HEK293 (cell line): Measurements from ENCODE around the gene ITPR3.

Experiments used
- IKZF3 ChIP-seq: fragments of 450-650 bp; IDR thresholded peaks from 2 replicates; pipeline ENCODE4 v1.5.0; 2018; ENCODE audit warnings: missing biosample characterization, mild to moderate bottlenecking, missing genetic modification characterization, moderate library complexity
- KLF16 ChIP-seq: fragments of 450-650 bp; formaldehyde crosslinking; IDR thresholded peaks from 2 replicates; pipeline ENCODE4 v1.5.1; 2017; ENCODE audit warnings: missing biosample characterization, missing genetic modification characterization
- MZF1 ChIP-seq: fragments of 450-650 bp; formaldehyde crosslinking; IDR thresholded peaks from 2 replicates; pipeline ENCODE4 v1.5.1; 2017; ENCODE audit warnings: missing biosample characterization, missing genetic modification characterization, borderline replicate concordance
- SP2 ChIP-seq: fragments of 450-650 bp; formaldehyde crosslinking; IDR thresholded peaks from 2 replicates; pipeline ENCODE4 v1.5.1; 2016; ENCODE audit warnings: missing biosample characterization, missing genetic modification characterization
- SP3 ChIP-seq: fragments of 450-650 bp; formaldehyde crosslinking; IDR thresholded peaks from 2 replicates; pipeline ENCODE4 v1.5.1; 2016; ENCODE audit warnings: missing biosample characterization, missing genetic modification characterization
- ZBTB8A ChIP-seq: fragments of 450-650 bp; formaldehyde crosslinking; IDR thresholded peaks from 2 replicates; pipeline ENCODE4 v1.5.1; 2016; ENCODE audit warnings: missing biosample characterization, missing genetic modification characterization
- ZFP69B ChIP-seq: fragments of 450-650 bp; formaldehyde crosslinking; IDR thresholded peaks from 2 replicates; pipeline ENCODE4 v1.5.1; 2016; ENCODE audit warnings: missing biosample characterization, missing genetic modification characterization
- ZIC2 ChIP-seq: fragments of 450-650 bp; formaldehyde crosslinking; IDR thresholded peaks from 2 replicates; pipeline ENCODE4 v1.5.1; 2016; ENCODE audit warnings: missing biosample characterization, missing genetic modification characterization
- ZNF169 ChIP-seq: fragments of 450-650 bp; formaldehyde crosslinking; IDR thresholded peaks from 2 replicates; pipeline ENCODE4 v1.5.1; 2016; ENCODE audit warnings: missing biosample characterization, missing genetic modification characterization
- ZNF18 ChIP-seq: fragments of 450-650 bp; formaldehyde crosslinking; IDR thresholded peaks from 2 replicates; pipeline ENCODE4 v1.5.1; 2016; ENCODE audit warnings: missing biosample characterization, missing genetic modification characterization
- ZNF202 ChIP-seq: fragments of 450-650 bp; formaldehyde crosslinking; IDR thresholded peaks from 2 replicates; pipeline ENCODE4 v1.5.1; 2016; ENCODE audit warnings: missing biosample characterization, missing genetic modification characterization, borderline replicate concordance
- ZNF211 ChIP-seq: fragments of 450-650 bp; formaldehyde crosslinking; IDR thresholded peaks from 2 replicates; pipeline ENCODE4 v1.5.1; 2016; ENCODE audit warnings: low read depth, missing biosample characterization, missing genetic modification characterization
- ZNF223 ChIP-seq: fragments of 450-650 bp; formaldehyde crosslinking; IDR thresholded peaks from 2 replicates; pipeline ENCODE4 v1.5.1; 2016; ENCODE audit warnings: missing biosample characterization, missing genetic modification characterization
- ZNF26 ChIP-seq: fragments of 450-650 bp; formaldehyde crosslinking; IDR thresholded peaks from 2 replicates; pipeline ENCODE4 v1.5.1; 2016; ENCODE audit warnings: missing biosample characterization, missing genetic modification characterization
- ZNF394 ChIP-seq: fragments of 450-650 bp; formaldehyde crosslinking; IDR thresholded peaks from 2 replicates; pipeline ENCODE4 v1.5.1; 2016; ENCODE audit warnings: missing biosample characterization, missing genetic modification characterization, mild to moderate bottlenecking, moderate library complexity, borderline replicate concordance
- ZNF449 ChIP-seq: fragments of 450-650 bp; formaldehyde crosslinking; IDR thresholded peaks from 2 replicates; pipeline ENCODE4 v1.5.1; 2017; ENCODE audit warnings: missing biosample characterization, mild to moderate bottlenecking, missing genetic modification characterization, moderate library complexity
- ZNF473 ChIP-seq: fragments of 450-650 bp; formaldehyde crosslinking; IDR thresholded peaks from 2 replicates; pipeline ENCODE4 v1.5.1; 2017; ENCODE audit warnings: missing biosample characterization, missing genetic modification characterization
- ZNF501 ChIP-seq: fragments of 450-650 bp; formaldehyde crosslinking; IDR thresholded peaks from 2 replicates; pipeline ENCODE4 v1.5.1; 2016; ENCODE audit warnings: missing biosample characterization, missing genetic modification characterization
- ZNF529 ChIP-seq: fragments of 450-650 bp; formaldehyde crosslinking; IDR thresholded peaks from 2 replicates; pipeline ENCODE4 v1.5.1; 2017; ENCODE audit warnings: missing genetic modification characterization, missing biosample characterization; ENCODE audit not compliant: insufficient replicate concordance
- ZNF660 ChIP-seq: fragments of 450-650 bp; IDR thresholded peaks from 2 replicates; pipeline ENCODE4 v1.5.1; 2018; ENCODE audit warnings: missing biosample characterization, mild to moderate bottlenecking, missing genetic modification characterization
- ZNF707 ChIP-seq: fragments of 450-650 bp; formaldehyde crosslinking; IDR thresholded peaks from 2 replicates; pipeline ENCODE4 v1.5.1; 2016; ENCODE audit warnings: missing biosample characterization, missing genetic modification characterization
- ZNF768 ChIP-seq: fragments of 450-650 bp; formaldehyde crosslinking; IDR thresholded peaks from 2 replicates; pipeline ENCODE4 v1.5.1; 2018; ENCODE audit warnings: missing biosample characterization, mild to moderate bottlenecking, missing genetic modification characterization
- TF ChIP-seq, protein P1 (sequence below): fragments of 450-650 bp; formaldehyde crosslinking; IDR thresholded peaks from 2 replicates; pipeline ENCODE4 v1.5.1; 2016; ENCODE audit warnings: missing biosample characterization, missing genetic modification characterization
- TF ChIP-seq, protein P2 (sequence below): fragments of 450-650 bp; formaldehyde crosslinking; IDR thresholded peaks from 2 replicates; pipeline ENCODE4 v1.5.1; 2016; ENCODE audit warnings: missing biosample characterization, missing genetic modification characterization, borderline replicate concordance
- TF ChIP-seq, protein P3 (sequence below): fragments of 450-650 bp; formaldehyde crosslinking; IDR thresholded peaks from 2 replicates; pipeline ENCODE4 v1.5.1; 2017; ENCODE audit warnings: missing biosample characterization, missing genetic modification characterization

ITPR3 gene

DNA sequence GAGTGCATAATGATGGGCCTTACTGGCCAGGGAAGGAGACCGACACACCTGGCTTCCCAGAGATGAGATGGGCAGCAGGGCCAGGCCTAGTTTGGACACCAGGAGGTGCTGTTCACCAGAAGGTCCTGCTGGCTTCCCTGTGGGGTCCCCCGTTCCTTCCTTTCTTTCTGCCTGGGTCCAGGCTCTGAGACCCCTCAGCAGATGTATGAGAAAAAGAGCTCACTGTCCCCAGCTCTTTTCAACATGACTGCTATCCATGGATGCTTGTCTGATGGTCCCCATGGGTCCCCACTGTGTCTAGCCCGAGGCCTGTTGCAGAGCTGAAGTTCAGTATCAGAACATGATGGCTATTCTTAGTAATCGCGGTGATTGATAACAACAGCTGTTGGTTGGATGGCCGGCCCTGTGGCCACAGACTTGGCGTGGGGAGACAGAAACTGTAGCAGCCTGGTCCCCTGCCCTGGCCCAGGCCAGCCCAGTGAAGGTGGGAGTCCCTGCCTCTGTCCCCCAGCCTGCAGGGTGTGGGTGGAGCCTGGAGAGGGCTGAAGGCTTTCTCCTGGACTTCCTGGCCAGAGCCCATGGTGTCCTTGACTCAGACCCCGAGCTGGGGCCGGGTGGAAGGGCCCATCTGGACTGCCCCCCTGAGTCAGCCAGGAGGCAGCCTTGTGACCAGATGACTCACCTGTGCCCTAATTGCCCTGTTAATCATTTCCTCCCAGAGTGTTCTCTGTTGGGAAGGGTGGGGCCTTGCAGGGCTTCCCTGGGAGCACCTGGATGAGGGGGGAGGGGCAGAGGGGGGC, 31.2 kb upstream of the ITPR3 start (continued):
- no peak for TF ChIP-seq IKZF3 (tag by site-specific recombination)
- TF ChIP-seq ZNF223 (tag by site-specific recombination), result no peak
- TF ChIP-seq SP3 (tag by site-specific recombination), result peak; percentile 58; the same call in 1 of the 2 replicates
- 0 out of 2 replicates have a peak, but pooled peaks have one; percentile 12 for TF ChIP-seq ZFP69B (tag by site-specific recombination)
- TF ChIP-seq, protein P1, sequence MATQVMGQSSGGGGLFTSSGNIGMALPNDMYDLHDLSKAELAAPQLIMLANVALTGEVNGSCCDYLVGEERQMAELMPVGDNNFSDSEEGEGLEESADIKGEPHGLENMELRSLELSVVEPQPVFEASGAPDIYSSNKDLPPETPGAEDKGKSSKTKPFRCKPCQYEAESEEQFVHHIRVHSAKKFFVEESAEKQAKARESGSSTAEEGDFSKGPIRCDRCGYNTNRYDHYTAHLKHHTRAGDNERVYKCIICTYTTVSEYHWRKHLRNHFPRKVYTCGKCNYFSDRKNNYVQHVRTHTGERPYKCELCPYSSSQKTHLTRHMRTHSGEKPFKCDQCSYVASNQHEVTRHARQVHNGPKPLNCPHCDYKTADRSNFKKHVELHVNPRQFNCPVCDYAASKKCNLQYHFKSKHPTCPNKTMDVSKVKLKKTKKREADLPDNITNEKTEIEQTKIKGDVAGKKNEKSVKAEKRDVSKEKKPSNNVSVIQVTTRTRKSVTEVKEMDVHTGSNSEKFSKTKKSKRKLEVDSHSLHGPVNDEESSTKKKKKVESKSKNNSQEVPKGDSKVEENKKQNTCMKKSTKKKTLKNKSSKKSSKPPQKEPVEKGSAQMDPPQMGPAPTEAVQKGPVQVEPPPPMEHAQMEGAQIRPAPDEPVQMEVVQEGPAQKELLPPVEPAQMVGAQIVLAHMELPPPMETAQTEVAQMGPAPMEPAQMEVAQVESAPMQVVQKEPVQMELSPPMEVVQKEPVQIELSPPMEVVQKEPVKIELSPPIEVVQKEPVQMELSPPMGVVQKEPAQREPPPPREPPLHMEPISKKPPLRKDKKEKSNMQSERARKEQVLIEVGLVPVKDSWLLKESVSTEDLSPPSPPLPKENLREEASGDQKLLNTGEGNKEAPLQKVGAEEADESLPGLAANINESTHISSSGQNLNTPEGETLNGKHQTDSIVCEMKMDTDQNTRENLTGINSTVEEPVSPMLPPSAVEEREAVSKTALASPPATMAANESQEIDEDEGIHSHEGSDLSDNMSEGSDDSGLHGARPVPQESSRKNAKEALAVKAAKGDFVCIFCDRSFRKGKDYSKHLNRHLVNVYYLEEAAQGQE, result no peak
- no peak for TF ChIP-seq ZNF473 (tag by site-specific recombination)
- peak; percentile 56 for TF ChIP-seq ZIC2 (tag by site-specific recombination)
- TF ChIP-seq KLF16 (tag by site-specific recombination), result no peak
- TF ChIP-seq ZNF18 (tag by site-specific recombination), result no peak
- no peak for TF ChIP-seq ZNF211
- no peak for TF ChIP-seq ZNF501 (tag by site-specific recombination)
- peak; percentile 44; the same call in 1 of the 2 replicates for TF ChIP-seq ZNF394 (tag by site-specific recombination)
- TF ChIP-seq ZBTB8A (tag by site-specific recombination), result no peak
- TF ChIP-seq, protein P2, sequence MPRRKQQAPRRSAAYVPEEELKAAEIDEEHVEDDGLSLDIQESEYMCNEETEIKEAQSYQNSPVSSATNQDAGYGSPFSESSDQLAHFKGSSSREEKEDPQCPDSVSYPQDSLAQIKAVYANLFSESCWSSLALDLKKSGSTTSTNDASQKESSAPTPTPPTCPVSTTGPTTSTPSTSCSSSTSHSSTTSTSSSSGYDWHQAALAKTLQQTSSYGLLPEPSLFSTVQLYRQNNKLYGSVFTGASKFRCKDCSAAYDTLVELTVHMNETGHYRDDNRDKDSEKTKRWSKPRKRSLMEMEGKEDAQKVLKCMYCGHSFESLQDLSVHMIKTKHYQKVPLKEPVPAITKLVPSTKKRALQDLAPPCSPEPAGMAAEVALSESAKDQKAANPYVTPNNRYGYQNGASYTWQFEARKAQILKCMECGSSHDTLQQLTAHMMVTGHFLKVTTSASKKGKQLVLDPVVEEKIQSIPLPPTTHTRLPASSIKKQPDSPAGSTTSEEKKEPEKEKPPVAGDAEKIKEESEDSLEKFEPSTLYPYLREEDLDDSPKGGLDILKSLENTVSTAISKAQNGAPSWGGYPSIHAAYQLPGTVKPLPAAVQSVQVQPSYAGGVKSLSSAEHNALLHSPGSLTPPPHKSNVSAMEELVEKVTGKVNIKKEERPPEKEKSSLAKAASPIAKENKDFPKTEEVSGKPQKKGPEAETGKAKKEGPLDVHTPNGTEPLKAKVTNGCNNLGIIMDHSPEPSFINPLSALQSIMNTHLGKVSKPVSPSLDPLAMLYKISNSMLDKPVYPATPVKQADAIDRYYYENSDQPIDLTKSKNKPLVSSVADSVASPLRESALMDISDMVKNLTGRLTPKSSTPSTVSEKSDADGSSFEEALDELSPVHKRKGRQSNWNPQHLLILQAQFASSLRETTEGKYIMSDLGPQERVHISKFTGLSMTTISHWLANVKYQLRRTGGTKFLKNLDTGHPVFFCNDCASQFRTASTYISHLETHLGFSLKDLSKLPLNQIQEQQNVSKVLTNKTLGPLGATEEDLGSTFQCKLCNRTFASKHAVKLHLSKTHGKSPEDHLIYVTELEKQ, result no peak
- TF ChIP-seq ZNF26 (tag by site-specific recombination), result no peak
- no peak for TF ChIP-seq ZNF707 (tag by site-specific recombination)
- TF ChIP-seq ZNF202 (tag by site-specific recombination), result no peak
- TF ChIP-seq ZNF169 (tag by site-specific recombination), result no peak
- TF ChIP-seq ZNF529, result no peak
- TF ChIP-seq ZNF768 (tag by site-specific recombination), result no peak
- TF ChIP-seq SP2 (tag by site-specific recombination), result 0 out of 2 replicates have a peak, but pooled peaks have one; percentile 15
- TF ChIP-seq MZF1 (tag by site-specific recombination), result no peak
- peak; percentile 15; the same call in 1 of the 2 replicates for TF ChIP-seq ZNF660 (tag by site-specific recombination)
- no peak for TF ChIP-seq ZNF449 (tag by site-specific recombination)
- TF ChIP-seq, protein P3, sequence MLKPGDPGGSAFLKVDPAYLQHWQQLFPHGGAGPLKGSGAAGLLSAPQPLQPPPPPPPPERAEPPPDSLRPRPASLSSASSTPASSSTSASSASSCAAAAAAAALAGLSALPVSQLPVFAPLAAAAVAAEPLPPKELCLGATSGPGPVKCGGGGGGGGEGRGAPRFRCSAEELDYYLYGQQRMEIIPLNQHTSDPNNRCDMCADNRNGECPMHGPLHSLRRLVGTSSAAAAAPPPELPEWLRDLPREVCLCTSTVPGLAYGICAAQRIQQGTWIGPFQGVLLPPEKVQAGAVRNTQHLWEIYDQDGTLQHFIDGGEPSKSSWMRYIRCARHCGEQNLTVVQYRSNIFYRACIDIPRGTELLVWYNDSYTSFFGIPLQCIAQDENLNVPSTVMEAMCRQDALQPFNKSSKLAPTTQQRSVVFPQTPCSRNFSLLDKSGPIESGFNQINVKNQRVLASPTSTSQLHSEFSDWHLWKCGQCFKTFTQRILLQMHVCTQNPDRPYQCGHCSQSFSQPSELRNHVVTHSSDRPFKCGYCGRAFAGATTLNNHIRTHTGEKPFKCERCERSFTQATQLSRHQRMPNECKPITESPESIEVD, result no peak
